Breast epithelium (tissue), 4 donors: Measurements from ENCODE around the gene AMPD1. TPM values are rescaled to one million over a fixed set of nuclear protein-coding genes. Genes with fewer than 3 reads are reported as not detected.

Source experiments
- DNase-seq, 2 donors: peaks; one replicate each; pipeline ENCODE4 v3.0.0-alpha.2; 2019; ENCODE audit warnings: low spot score in 2 of 2
- H3K27ac ChIP-seq, 2 donors: fragments of 200-600 bp; sonication (generic) in 1 of 2; one replicate each; pipeline ENCODE4 v1.5.1; 2016 to 2019; ENCODE audit warnings: mild to moderate bottlenecking in 1 of 2
- H3K27me3 ChIP-seq, 2 donors: fragments of 200-600 bp; sonication (generic) in 1 of 2; one replicate each; pipeline versions ENCODE4 v1.5.1 to v1.6.0; 2017 to 2019; ENCODE audit warnings: control low read depth in 1 of 2, mild to moderate bottlenecking in 1 of 2
- H3K36me3 ChIP-seq: fragments of 200-600 bp; one replicate; pipeline ENCODE4 v1.5.1; 2019
- H3K4me1 ChIP-seq, 2 donors: fragments of 200-600 bp; sonication (generic); one replicate each; pipeline ENCODE4 v1.5.1; 2016 to 2019; ENCODE audit warnings: control low read depth in 1 of 2
- H3K4me3 ChIP-seq, 3 donors: fragments of 200-600 bp; sonication (generic); 1 replicate in 2 of 3; 2 replicates in 1 of 3; pipeline ENCODE4 v1.5.1; 2016 to 2019; ENCODE audit warnings: mild to moderate bottlenecking in 3 of 3, moderate library complexity in 2 of 3
- H3K9me3 ChIP-seq, 2 donors: fragments of 200-600 bp; sonication (generic) in 1 of 2; one replicate each; pipeline ENCODE4 v1.5.1; 2016 to 2019; ENCODE audit warnings: control low read depth in 1 of 2
- POLR2A ChIP-seq: fragments of 450-650 bp; IDR thresholded peaks from one replicate; pipeline ENCODE4 v1.6.1; 2016; ENCODE audit warnings: antibody characterized with exemption, mild to moderate bottlenecking, moderate library complexity
- POLR2AphosphoS5 ChIP-seq, 3 donors: sonication (generic); formaldehyde crosslinking; IDR thresholded peaks; one replicate each; pipeline ENCODE4 v1.6.1; 2017; ENCODE audit warnings: antibody characterized with exemption in 3 of 3
- intact Hi-C: fragments of 100-400 bp; cut with DNase I; formaldehyde crosslinking; loops from one replicate; pipeline ENCODE4 v1.15.1; 2023; ENCODE audit warnings: low total_unique reads
- total RNA-seq, 3 donors: library from RNA; depleted of rRNA; stranded (reverse); fragments of >200 nt; gene quantifications; one replicate each; pipeline ENCODE4 v1.1.0, GENCODE V29; 2016
- TF ChIP-seq, protein P1 (sequence below), 3 donors: fragments of 450-650 bp; IDR thresholded peaks; one replicate each; pipeline ENCODE4 v1.5.1; 2016 to 2017; ENCODE audit warnings: antibody characterized with exemption in 3 of 3, mild to moderate bottlenecking in 3 of 3, moderate library complexity in 3 of 3

AMPD1 gene
- total RNA-seq, 3 donors from 2014 or later: 2.3 to 2.9 TPM; not detected in 1

DNA sequence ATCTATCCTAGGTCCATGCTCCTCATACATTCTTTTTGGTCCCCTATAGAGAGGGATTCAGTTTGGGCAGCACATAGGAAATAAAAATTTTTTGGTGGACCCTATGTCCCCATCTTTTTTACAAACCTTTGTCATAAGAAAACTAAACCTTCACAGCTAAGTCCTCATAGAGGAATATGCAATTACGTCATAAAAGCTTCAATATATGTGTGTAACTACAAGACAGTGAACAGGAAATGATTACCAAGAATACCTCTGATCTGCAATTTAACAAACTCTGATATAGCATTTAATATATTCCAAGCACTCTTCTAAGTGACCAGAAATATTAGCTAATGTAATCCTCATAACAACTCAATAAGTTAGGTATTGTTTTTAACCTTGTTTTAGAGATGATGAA lies 19.2 kb downstream of the AMPD1 start:
- DNase-seq: no peak
- no peak for TF ChIP-seq POLR2A
- TF ChIP-seq POLR2AphosphoS5 (IDR thresholded peaks at IDR 0.05): no peak
- TF ChIP-seq, protein P1, sequence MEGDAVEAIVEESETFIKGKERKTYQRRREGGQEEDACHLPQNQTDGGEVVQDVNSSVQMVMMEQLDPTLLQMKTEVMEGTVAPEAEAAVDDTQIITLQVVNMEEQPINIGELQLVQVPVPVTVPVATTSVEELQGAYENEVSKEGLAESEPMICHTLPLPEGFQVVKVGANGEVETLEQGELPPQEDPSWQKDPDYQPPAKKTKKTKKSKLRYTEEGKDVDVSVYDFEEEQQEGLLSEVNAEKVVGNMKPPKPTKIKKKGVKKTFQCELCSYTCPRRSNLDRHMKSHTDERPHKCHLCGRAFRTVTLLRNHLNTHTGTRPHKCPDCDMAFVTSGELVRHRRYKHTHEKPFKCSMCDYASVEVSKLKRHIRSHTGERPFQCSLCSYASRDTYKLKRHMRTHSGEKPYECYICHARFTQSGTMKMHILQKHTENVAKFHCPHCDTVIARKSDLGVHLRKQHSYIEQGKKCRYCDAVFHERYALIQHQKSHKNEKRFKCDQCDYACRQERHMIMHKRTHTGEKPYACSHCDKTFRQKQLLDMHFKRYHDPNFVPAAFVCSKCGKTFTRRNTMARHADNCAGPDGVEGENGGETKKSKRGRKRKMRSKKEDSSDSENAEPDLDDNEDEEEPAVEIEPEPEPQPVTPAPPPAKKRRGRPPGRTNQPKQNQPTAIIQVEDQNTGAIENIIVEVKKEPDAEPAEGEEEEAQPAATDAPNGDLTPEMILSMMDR (IDR thresholded peaks at IDR 0.05): no peak
- Histone ChIP-seq H3K4me3 (no peak overlapping the region), H3K9me3 (no peaks in the 10 kb centered on the region), H3K27me3 (no peaks in the 10 kb centered on the region), H3K27ac (no peak overlapping the region), H3K4me1 (no peaks in the 10 kb centered on the region), H3K36me3 (no peaks in the 10 kb centered on the region)
- intact Hi-C loops: no loop called here

DNA sequence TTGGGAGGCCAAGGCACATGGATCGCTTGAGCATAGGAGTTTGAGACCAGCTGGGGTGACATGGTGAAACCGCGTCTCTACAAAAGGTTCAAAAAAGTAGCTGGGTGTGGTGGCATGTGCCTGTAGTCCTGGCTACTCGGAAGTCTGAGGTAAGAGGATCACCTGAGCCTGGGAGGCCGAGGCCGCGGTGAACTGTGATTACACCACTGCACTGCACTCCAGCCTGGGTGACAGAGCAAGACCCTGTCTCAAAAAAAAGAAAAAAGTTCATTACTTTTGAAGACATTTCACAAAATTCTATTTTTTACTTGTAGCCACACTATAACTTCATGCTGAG lies 23.4 kb downstream of the AMPD1 start:
- Histone ChIP-seq H3K27ac (no peak overlapping the region), H3K4me1 (no peaks in the 10 kb centered on the region), H3K4me3 (no peak overlapping the region), H3K9me3 (no peaks in the 10 kb centered on the region), H3K36me3 (no peaks in the 10 kb centered on the region), H3K27me3 (no peaks in the 10 kb centered on the region)
- intact Hi-C loops: no loop called here
- TF ChIP-seq, protein P1 (IDR thresholded peaks at IDR 0.05): no peak
- TF ChIP-seq POLR2AphosphoS5 (IDR thresholded peaks at IDR 0.05): no peak
- TF ChIP-seq POLR2A: no peak
- DNase-seq: no peak

DNA sequence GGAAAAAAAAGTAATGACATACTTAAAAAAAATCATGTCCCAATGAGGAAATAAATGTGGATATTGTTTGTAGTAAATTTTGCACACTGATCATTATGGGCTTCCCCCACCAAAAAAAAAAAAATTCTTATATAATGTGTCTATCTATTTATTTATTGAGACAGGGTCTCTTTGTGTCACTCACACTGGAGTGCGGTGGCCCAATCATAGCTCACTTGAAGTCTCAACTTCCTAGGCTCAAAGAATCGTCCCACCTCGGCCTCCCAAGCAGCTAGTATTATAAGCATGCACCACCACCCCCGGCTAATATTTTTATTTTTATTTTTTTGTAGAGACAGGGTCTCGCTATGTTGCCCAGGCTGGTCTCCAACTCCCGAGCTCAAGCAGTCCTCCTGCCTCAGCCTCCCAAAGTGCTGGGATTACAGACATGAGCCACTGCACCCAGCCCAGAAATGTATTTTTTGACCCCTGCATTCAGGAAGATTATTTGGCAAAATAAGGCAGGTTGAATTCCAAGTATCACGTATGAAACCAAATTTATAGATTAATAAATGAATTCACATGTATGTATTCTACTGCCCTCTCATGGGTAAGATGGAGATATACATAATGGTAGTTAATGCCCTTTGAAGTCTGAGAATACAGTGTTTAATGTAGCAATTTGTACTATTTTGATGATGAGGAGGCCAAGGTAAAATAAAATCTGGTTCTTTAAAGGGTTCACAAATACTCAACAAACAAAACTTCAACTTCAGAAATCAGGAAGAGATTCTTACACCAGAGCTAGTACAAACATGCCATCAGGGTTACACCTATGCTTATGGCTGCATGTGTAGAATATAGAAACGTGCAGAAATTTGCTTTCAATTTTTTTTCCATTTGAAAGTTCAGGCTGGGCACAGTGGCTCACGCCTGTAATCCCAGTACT lies 24.1 kb downstream of the AMPD1 start:
- no peak overlapping the region for H3K4me3 ChIP-seq
- TF ChIP-seq, protein P1 (IDR thresholded peaks at IDR 0.05): peak in 1 of 3 donors; percentile 23
- no peak for TF ChIP-seq POLR2AphosphoS5 (IDR thresholded peaks at IDR 0.05)
- intact Hi-C loops: no loop called here

DNA sequence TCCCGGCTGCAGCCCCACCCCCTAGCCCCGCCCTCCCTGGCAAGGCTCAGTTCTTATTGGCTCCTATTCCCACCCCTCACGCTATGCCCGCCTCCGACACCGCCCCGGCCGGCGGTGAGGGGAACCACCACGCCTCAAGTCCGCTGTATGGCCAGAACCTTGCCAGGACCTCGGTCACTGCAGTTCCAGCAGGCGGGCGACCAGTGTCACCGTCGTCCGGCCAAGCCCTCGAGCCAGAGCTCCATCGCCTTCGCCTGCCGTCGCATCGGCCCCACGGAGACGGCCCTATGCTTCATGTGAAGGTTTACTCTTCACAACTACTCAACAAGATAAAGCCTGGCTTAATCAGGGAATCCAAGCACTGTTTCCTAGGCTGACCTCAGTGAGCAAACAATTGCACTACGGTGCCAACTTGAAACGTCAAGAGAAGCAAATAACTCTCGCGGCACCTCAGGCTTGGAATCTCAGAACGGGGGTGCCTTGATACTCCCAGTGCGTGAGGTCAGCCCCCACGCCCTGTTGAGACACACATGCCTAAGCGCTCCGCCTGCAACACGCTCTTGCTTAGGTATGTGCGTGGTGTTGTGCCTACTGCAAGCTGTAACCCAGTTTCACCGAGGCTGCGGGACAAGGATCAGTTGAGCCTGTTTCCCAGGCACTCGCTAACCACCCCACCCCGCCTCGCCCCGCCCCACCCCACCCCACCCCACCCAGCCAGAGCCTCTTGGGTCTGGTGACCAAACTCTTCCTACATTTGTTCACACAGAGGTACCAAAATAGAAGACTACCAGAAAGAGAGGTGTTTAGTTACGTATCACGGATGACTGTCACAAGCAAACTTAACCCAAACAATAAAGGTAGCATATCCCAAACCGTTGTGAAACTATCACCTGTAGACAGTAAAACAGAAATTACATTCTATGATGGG lies 25.0 kb downstream of the AMPD1 start:
- intact Hi-C loops: no loop called here
- DNase-seq: peak; percentile 89 to 92
- no peaks in the 10 kb centered on the region for H3K27me3 ChIP-seq
- H3K4me1 ChIP-seq: no peaks in the 10 kb centered on the region
- H3K4me3 ChIP-seq: peak overlapping the region; percentile 59 to 96 (median 73)
- H3K9me3 ChIP-seq: no peaks in the 10 kb centered on the region
- H3K36me3 ChIP-seq: no peaks in the 10 kb centered on the region
- H3K27ac ChIP-seq: peak overlapping the region; percentile 77 to 89
- TF ChIP-seq POLR2AphosphoS5 (IDR thresholded peaks at IDR 0.05): peak; percentile 13 to 60 (median 43)
- no peak for TF ChIP-seq POLR2A
- TF ChIP-seq, protein P1 (IDR thresholded peaks at IDR 0.05): peak in 1 of 3 donors; percentile 26

More for the DNA sequence above, 24.1 kb downstream of the AMPD1 start:
- Histone ChIP-seq H3K9me3 (no peaks in the 10 kb centered on the region), H3K27me3 (no peaks in the 10 kb centered on the region), H3K36me3 (no peaks in the 10 kb centered on the region), H3K4me1 (no peaks in the 10 kb centered on the region), H3K27ac (peak overlapping the region in 1 of 2 donors; percentile 77)
- DNase-seq: no peak
